ENCODE measurements around the gene WDR47.
A peak's percentile ranks its signal among the peaks of the same experiment; 100 is the strongest.

Gene WDR47

GRCh38 chr1:109041621-109042468, at the start of gene WDR47:
Gene WDR47 (minus strand): TSS chr1:109042102. CDS start chr1:109023512, 18,590 bp downstream.
- DNase-seq (ENCODE audit: low read depth in 1 of 2, low spot score in 1 of 2): peak; percentile 91 to 96

- no peak for DNase-seq (ENCODE audit: low read depth in 1 of 2, low spot score in 1 of 2)
These were observed 49.4 kb upstream of the WDR47 start for GRCh38 chr1:109091078-109091838.

- peak; percentile 75 to 76 for DNase-seq (ENCODE audit: low read depth in 1 of 2, low spot score in 1 of 2)
These were observed 48.5 kb upstream of the WDR47 start, which contains the start of gene TMEM167B for GRCh38 chr1:109090196-109091077. Gene TMEM167B (plus strand): TSS chr1:109090764. CDS start chr1:109090873, 109 bp downstream.

- DNase-seq (ENCODE audit: low read depth in 1 of 2, low spot score in 1 of 2): no peak
These were observed 47.5 kb upstream of the WDR47 start for GRCh38 chr1:109089242-109090015.

- no peak for DNase-seq (ENCODE audit: low read depth in 1 of 2, low spot score in 1 of 2)
These were observed 42.9 kb upstream of the WDR47 start for GRCh38 chr1:109084563-109085517.

- no peak for DNase-seq (ENCODE audit: low read depth in 1 of 2, low spot score in 1 of 2)
These were observed 42.0 kb upstream of the WDR47 start for GRCh38 chr1:109083923-109084322.

GRCh38 chr1:109083501-109083900, 41.6 kb upstream of the WDR47 start:
- DNase-seq (ENCODE audit: low read depth in 1 of 2, low spot score in 1 of 2): no peak

GRCh38 chr1:109080441-109081082, 38.7 kb upstream of the WDR47 start:
- no peak for DNase-seq (ENCODE audit: low read depth in 1 of 2, low spot score in 1 of 2)

- no peak for DNase-seq (ENCODE audit: low read depth in 1 of 2, low spot score in 1 of 2)
These were observed 37.3 kb upstream of the WDR47 start for GRCh38 chr1:109079240-109079622.

- DNase-seq (ENCODE audit: low read depth in 1 of 2, low spot score in 1 of 2): no peak
These were observed 36.4 kb upstream of the WDR47 start for GRCh38 chr1:109078317-109078716.

- peak; percentile 71 to 80 for DNase-seq (ENCODE audit: low read depth in 1 of 2, low spot score in 1 of 2)
These were observed 33.9 kb upstream of the WDR47 start, which contains the start of gene TAF13 for GRCh38 chr1:109075531-109076490. Gene TAF13 (minus strand): TSS chr1:109076003. CDS start chr1:109075947, 56 bp downstream.

- no peak for DNase-seq (ENCODE audit: low read depth in 1 of 2, low spot score in 1 of 2)
These were observed 27.4 kb upstream of the WDR47 start for GRCh38 chr1:109069294-109069693.

- DNase-seq (ENCODE audit: low read depth in 1 of 2, low spot score in 1 of 2): no peak
These were observed 26.0 kb upstream of the WDR47 start for GRCh38 chr1:109067883-109068282.

GRCh38 chr1:109065137-109065536, 23.2 kb upstream of the WDR47 start:
- DNase-seq (ENCODE audit: low read depth in 1 of 2, low spot score in 1 of 2): no peak

GRCh38 chr1:109061183-109061582, 19.3 kb upstream of the WDR47 start:
- DNase-seq (ENCODE audit: low read depth in 1 of 2, low spot score in 1 of 2): no peak

- DNase-seq (ENCODE audit: low read depth in 1 of 2, low spot score in 1 of 2): no peak
These were observed 18.8 kb upstream of the WDR47 start for GRCh38 chr1:109060707-109061106.

- DNase-seq (ENCODE audit: low read depth in 1 of 2, low spot score in 1 of 2): no peak
These were observed 17.1 kb upstream of the WDR47 start for GRCh38 chr1:109059026-109059425.
